Measurements from ENCODE around the gene MPHOSPH6. TPM values are rescaled to one million over a fixed set of nuclear protein-coding genes. Genes with fewer than 3 reads are reported as not detected.
"Not testable (repeated sequence)": the region's sequence is repeated elsewhere in the genome, so short reads cannot be mapped to it uniquely, and the experiment has no call there.

The MPHOSPH6 gene
- polyA plus RNA-seq, 3 donors, result 48.5 to 54.4 (median 49.6) TPM

DNA sequence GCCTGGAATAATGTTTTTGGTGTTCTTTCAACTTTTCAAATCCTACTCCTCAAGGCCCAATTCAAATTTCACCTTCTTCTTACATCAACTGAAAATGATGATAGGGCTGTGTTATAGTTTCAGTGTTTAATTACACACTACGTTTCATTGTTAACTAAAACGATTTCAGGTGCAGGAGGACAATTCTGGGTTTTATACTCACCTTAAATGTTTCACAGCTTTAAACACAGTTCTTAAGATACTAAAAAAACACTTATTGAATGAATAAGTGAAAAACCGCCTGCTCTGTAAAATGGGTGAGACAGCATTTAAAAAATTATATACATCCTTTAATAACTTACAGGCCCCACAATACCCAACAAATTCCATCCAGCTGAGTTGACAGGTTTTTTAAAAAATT is 6.2 kb upstream of the MPHOSPH6 start:
- no peak for DNase-seq (ENCODE audit: low read depth in 3 of 3, low spot score in 2 of 3)

DNA sequence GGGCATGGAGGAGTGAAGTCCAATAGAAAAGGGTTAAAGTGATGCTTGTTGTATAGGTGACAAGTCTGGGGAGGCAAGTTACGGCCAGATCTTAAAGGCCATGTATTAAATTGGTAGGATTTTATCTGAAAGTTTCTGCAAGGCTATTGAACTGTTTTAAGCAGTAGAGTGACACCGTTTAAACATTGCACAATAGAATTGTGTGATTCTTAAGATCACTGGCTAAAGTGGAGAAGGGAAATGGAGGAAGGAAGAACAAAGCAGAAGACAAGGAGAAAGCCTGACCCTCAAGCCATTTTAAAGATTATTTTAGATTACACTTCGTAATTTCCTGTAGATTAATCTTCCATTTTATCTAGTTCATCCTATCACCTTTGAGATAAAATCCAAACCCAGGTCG is 5.6 kb upstream of the MPHOSPH6 start:
- no peak for DNase-seq (ENCODE audit: low read depth in 3 of 3, low spot score in 2 of 3)

DNA sequence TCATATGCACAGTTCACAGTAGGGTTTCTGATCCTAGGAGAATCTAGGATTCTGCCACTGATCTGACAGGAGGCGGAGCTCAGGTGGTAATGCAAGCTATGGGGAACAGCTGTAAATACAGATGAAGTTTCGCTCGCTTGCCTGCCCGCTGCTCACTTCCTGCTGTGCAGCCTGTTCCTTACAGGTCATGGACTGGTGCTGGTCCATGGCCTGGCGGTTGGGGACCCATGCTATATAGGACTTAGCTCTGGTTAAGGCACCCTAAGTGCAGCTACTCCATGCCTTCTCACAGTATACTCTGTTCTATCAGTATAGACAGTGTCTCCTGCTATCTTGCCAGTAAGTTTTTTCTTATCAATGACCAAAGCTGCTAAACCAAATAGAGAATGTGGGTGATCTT is 2.4 kb downstream of the MPHOSPH6 start:
- no peak for DNase-seq (ENCODE audit: low read depth in 3 of 3, low spot score in 2 of 3)

DNA sequence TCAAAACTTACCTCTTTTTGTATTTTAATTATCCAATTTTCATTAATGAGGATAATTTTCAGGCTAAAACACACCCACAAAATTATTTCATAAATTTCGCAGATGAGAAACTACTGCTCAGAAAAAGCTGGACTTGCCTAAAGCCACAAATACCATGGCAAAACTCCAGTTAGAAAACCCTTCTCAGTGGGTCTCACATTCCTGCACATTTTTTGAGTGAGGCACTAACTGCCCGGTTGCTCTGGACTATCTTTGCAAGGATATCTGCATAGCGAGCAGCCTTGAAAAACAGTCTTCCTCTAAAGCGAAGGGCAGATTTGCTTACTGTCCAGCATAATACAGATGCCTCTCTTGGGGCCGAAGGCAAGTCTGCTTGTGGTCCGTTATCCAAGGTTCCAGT is 9.8 kb downstream of the MPHOSPH6 start:
- no peak for DNase-seq (ENCODE audit: low read depth in 3 of 3, low spot score in 2 of 3)

- DNase-seq (ENCODE audit: low read depth in 3 of 3, low spot score in 2 of 3), result no peak
Measured at GRCh38 chr16:82157836-82158235, 12.2 kb downstream of the MPHOSPH6 start.

- no peak for DNase-seq (ENCODE audit: low read depth in 3 of 3, low spot score in 2 of 3)
Measured at GRCh38 chr16:82157534-82157812, 12.6 kb downstream of the MPHOSPH6 start.

- no peak for DNase-seq (ENCODE audit: low read depth in 3 of 3, low spot score in 2 of 3)
Measured at GRCh38 chr16:82156761-82157533, 13.1 kb downstream of the MPHOSPH6 start.

DNA sequence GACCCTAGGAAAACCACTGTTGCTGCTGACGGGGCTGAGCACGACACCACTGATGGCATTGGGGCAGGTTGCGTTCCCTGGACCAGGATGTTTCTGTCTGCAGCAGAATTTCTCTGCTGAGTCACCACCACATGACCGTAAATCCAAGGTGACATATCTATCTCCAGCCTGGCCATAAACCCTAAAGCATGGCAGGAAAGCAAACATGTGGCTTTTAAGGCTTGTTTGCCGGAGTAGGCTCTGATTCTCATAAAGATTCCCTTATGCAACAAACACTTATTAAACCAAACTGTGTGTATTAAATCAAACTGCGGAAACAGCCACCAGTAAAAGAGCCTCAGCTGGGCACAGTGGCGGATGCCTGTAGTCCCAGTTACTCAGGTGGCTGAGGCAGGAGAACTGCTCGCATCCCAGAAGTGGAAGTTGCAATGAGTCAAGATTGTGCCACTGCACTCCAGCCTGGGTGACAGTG is 17.3 kb downstream of the MPHOSPH6 start:
- DNase-seq (ENCODE audit: low read depth in 3 of 3, low spot score in 2 of 3), result no peak

DNA sequence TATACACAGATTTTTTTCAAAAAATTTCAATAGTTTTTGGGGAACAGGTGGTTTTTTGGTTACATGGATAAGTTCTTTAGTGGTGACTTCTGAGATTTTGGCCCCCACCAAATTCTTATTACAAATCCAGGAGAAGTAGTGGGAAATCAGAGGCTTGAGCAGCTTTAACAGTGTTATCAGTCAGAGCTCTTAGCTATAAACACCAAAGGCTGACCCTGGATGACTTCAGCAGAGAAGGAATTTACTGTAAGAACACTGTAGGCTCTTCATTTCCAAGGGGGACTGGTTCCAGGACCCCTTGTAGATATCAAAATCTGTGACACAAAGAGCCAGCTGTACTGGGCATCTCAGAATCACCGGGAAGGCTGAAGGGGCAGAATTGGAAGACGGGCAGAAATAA is 17.8 kb downstream of the MPHOSPH6 start:
- DNase-seq (ENCODE audit: low read depth in 3 of 3, low spot score in 2 of 3), result no peak

DNA sequence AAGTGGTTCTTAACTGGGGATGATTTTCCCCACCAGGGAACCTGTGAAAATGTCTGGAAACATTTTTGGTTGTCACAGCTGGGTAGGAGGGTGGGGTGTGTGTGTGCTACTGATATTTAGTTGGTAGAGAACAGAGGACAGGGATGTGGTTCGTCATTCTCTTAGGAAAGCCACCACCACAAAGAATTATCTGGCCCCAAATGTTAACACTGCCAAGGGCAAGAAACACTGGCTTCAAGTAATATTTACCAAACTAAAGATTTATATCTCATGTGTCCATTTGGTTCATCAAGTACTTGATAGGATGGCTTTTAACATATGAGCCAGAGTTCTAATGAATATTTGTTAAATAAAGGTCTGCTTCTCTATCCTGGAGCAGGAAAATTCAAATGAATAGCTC is 19.5 kb downstream of the MPHOSPH6 start:
- DNase-seq (ENCODE audit: low read depth in 3 of 3, low spot score in 2 of 3), result no peak

GRCh38 chr16:82149536-82149935 is 20.5 kb downstream of the MPHOSPH6 start:
- no peak for DNase-seq (ENCODE audit: low read depth in 3 of 3, low spot score in 2 of 3)

GRCh38 chr16:82147546-82147945 is 22.5 kb downstream of the MPHOSPH6 start:
- DNase-seq (ENCODE audit: low read depth in 3 of 3, low spot score in 2 of 3), result no peak

DNA sequence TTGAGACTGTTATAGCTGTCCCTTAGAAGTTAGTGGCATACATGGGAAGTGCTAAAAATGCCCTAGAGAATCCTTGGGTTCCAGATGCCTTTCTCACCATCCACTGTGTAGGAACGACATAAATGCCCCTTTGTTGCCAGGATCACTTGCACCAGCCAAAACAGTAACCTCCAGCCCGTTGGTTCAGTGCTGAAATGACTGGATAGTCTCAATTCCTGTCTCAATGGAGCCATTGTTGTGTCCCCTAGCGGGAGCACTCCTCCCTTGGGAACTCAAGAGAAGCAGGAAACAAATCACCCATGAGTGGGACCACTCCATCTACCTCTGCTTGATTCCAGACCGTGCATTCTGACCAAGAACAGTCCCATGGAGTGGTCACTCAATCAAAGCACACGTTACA is 23.1 kb downstream of the MPHOSPH6 start:
- no peak for DNase-seq (ENCODE audit: low read depth in 3 of 3, low spot score in 2 of 3)

DNA sequence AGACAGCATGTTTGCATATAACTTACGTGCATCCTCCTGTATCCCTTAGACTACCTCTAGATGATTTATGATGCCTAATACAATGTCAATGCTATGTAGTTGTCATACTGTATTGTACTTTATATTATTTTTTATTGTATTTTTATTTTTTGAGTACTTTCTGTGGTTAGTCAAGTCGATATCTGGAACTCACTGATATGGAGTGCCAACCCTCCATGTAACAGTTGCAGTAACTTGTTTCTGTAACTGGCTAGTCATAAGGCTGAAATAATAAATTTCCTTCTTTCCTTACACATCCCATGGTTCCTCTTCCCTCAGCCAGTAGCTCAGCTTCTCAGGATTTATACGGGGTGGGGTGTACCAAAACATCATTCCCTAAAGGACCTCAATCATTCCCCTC is 23.5 kb downstream of the MPHOSPH6 start:
- DNase-seq (ENCODE audit: low read depth in 3 of 3, low spot score in 2 of 3), result no peak

DNA sequence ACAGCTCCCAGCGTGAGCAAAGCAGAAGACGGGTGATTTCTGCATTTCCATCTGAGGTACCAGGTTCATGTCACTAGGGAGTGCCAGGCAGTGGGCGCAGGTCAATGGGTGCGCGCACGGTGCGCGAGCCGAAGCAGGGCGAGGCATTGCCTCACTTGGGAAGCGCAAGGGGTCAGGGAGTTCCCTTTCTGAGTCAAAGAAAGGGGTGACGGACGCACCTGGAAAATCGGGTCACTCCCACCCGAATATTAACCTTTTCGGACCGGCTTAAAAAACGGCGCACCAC is 30.8 kb downstream of the MPHOSPH6 start:
- DNase-seq (ENCODE audit: low read depth in 3 of 3, low spot score in 2 of 3), result not testable (repeated sequence)

DNA sequence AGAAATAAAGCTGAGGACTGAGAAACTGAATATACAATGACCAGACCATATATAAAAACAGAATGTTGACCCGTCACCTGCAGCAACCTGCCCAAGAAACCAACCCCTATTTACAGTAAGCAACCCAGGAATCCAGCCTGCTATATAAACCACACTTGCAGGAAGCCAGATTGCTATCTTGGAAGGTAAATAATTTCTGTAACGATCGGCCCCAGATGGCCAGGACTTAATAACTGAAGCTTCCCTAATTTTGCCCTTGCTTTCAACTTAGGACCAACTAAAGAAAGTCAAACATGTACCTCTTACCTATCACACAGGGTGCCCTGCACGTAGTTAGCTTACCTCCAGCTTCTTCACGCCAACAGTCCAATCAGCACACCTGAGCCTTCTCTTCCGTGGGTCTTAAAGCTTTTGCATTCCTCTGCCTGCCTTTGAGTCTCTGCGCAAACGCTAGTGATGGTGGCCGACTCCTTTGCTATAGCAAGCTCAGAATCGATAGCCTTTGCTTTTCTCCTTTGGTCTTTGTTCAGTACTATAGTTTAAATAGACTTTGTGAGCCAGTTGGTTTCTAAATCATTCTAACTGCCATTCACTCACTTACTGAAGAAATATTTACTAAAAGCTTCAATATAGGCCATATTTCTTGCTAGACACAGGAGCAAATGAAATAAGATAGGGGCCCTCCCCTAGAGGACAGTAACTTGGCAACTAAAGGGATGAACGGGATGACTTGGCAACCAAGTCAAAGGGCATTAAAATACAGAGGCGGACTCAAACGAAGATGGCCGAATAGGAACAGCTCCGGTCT is 31.3 kb downstream of the MPHOSPH6 start:
- DNase-seq (ENCODE audit: low read depth in 3 of 3, low spot score in 2 of 3), result no peak

DNA sequence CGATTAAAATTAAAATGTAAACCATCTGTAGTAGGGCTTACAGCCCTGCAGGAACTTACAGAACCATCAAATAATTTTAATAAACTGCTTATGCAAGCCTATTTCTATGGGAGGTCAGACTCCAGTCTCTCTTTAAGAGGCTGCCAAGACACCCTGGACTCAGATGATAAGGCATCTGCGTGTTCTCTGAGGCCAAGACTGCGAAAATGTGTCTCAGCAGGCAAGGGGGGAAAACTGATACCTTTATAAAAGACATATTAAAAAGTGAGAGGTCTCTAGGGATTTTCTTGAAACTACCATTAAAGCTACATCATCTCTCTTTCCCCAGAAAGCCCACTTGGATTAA is 32.2 kb downstream of the MPHOSPH6 start:
- no peak for DNase-seq (ENCODE audit: low read depth in 3 of 3, low spot score in 2 of 3)

GRCh38 chr16:82136956-82137821 is 32.8 kb downstream of the MPHOSPH6 start:
- DNase-seq (ENCODE audit: low read depth in 3 of 3, low spot score in 2 of 3), result no peak

DNA sequence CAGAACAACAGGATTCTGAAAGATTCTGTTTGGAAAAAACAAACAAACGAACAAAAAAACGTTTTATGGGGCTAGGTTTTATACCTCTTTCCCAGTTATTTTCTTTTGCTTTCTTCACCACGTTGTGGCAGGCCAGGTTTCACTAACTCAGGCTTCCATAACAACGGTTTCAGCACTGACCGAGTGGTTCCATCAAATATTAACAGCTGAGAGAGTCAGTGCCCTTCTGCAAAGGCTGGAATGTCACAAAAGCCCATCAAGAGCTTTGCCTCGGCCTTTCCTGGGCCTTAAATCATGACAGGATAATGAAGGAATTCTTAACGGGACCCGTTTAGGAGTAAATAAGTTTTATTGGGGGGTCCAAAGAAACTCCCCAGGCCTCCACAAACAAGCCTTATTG is 34.2 kb downstream of the MPHOSPH6 start:
- DNase-seq (ENCODE audit: low read depth in 3 of 3, low spot score in 2 of 3), result peak in 1 of 3 donors; percentile 29

DNA sequence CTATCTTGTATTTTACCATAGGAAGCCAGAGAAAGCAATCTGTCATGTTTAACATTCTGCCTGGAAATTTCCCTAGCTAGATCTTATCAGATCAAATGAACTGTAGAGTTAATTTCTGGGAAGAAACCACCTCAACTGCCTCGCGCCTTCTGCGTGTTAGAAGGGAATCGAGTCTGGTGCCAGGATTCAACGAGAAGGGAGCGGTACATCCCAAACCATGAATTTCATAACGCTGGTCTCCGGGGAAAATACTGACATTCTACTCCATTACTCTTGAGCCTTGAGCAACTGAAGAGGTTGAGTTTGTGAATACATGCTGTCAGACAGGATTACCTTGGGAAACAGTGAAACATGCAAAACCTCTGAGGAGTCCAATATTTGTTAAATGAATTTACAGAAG is 35.2 kb downstream of the MPHOSPH6 start:
- DNase-seq (ENCODE audit: low read depth in 3 of 3, low spot score in 2 of 3), result no peak

DNA sequence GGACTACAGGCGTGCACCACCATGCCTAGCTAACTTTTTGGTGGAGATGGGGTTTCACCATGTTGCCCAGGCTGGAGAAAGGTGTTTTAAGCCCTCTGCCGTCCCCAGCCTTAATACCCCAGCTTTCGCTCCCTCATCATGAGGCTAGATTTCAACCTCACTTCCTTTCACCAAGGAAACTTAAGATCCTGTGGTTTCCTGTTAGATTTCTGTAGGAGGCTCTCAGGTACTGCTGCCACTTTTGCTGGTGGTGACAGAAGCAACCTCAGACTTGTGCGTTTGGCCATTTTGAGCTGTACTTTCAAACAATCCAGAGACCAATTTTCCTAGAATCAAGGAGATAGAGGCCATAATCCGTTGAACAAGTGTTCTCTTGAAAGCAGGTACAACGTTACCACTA is 36.2 kb downstream of the MPHOSPH6 start:
- DNase-seq (ENCODE audit: low read depth in 3 of 3, low spot score in 2 of 3), result no peak

DNA sequence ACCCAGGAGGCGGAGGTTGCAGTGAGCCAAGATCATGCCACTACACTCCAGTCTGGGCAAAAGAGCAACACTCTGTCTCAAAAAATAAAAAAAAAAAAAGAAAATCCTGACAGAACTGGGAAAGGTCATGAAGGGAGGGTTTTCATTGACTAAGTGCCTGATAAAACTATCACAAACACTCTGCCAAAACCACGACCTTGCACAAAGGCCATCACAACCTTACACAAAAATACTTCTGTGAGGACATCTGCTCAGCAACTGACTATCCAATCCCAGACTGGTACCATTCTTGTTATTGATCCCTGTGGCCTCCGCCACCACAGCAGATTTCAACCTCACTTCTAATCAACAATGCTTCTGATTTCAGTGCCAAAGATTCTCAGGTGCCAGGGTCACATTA is 40.1 kb downstream of the MPHOSPH6 start:
- no peak for DNase-seq (ENCODE audit: low read depth in 3 of 3, low spot score in 2 of 3)

All from right renal cortex interstitium (tissue), 3 donors.